ENCODE data around the gene NUB1.

The NUB1 gene

GRCh38 chr7:151379534-151380198, 38.1 kb downstream of the NUB1 start:
- DNase-seq = no peak

- no peak for DNase-seq
These were observed 38.8 kb downstream of the NUB1 start for GRCh38 chr7:151380199-151381097.

- DNase-seq = no peak
These were observed 39.4 kb downstream of the NUB1 start for GRCh38 chr7:151381098-151381347.

GRCh38 chr7:151381348-151382078, 39.9 kb downstream of the NUB1 start:
- DNase-seq = peak; percentile 30

- DNase-seq = peak; percentile 22
These were observed 40.7 kb downstream of the NUB1 start for GRCh38 chr7:151382079-151382885.

- DNase-seq = no peak
These were observed 42.2 kb downstream of the NUB1 start for GRCh38 chr7:151383638-151384351.

GRCh38 chr7:151384352-151384697, 42.7 kb downstream of the NUB1 start:
- DNase-seq = no peak

- DNase-seq = no peak
These were observed 43.4 kb downstream of the NUB1 start for GRCh38 chr7:151384776-151385625.

GRCh38 chr7:151385626-151386300, 44.2 kb downstream of the NUB1 start:
- no peak for DNase-seq

GRCh38 chr7:151386301-151387160, 44.9 kb downstream of the NUB1 start:
- no peak for DNase-seq

GRCh38 chr7:151387161-151388006, 45.8 kb downstream of the NUB1 start:
- DNase-seq = no peak

- no peak for DNase-seq
These were observed 46.3 kb downstream of the NUB1 start for GRCh38 chr7:151388007-151388297.

- no peak for DNase-seq
These were observed 46.8 kb downstream of the NUB1 start for GRCh38 chr7:151388430-151388829.

GRCh38 chr7:151389096-151389767, 47.6 kb downstream of the NUB1 start:
- no peak for DNase-seq

- no peak for DNase-seq
These were observed 48.4 kb downstream of the NUB1 start for GRCh38 chr7:151389768-151390597.

GRCh38 chr7:151390598-151391357, 49.2 kb downstream of the NUB1 start:
- no peak for DNase-seq

GRCh38 chr7:151391358-151391730, 49.7 kb downstream of the NUB1 start:
- DNase-seq = no peak

All from stimulated activated CD4-positive, alpha-beta T cell treated with anti-CD3 and anti-CD28 coated beads, Interleukin-15, amount 100 ng/mL, for 24 hours (primary cell).